Ascending aorta (tissue), 2 donors: ENCODE results near the gene ADCY6. TPM values are rescaled to one million over a fixed set of nuclear protein-coding genes. Genes with fewer than 3 reads are reported as not detected.

Source experiments
- DNase-seq, 2 donors: peaks; one replicate each; pipeline ENCODE4 v3.0.0-alpha.2; 2019; ENCODE audit warnings: low spot score in 2 of 2
- H3K27ac ChIP-seq, 2 donors: fragments of 200-600 bp; sonication (generic); one replicate each; pipeline ENCODE4 v1.5.1; 2016 to 2017; ENCODE audit warnings: mild to moderate bottlenecking in 1 of 2
- H3K27me3 ChIP-seq: fragments of 200-600 bp; sonication (generic); one replicate; pipeline ENCODE4 v1.5.1; 2017
- H3K36me3 ChIP-seq, 2 donors: fragments of 200-600 bp; sonication (generic); one replicate each; pipeline ENCODE4 v1.5.1; 2016
- H3K4me1 ChIP-seq, 2 donors: fragments of 200-600 bp; sonication (generic); one replicate each; pipeline ENCODE4 v1.5.1; 2016 to 2017; ENCODE audit warnings: mild to moderate bottlenecking in 1 of 2
- H3K4me3 ChIP-seq, 2 donors: fragments of 200-600 bp; sonication (generic); one replicate each; pipeline ENCODE4 v1.5.1; 2016 to 2017; ENCODE audit warnings: mild to moderate bottlenecking in 1 of 2
- H3K9me3 ChIP-seq, 2 donors: fragments of 200-600 bp; sonication (generic); one replicate each; pipeline ENCODE4 v1.5.1; 2016
- intact Hi-C: fragments of 100-400 bp; cut with DNase I; formaldehyde crosslinking; loops from one replicate; pipeline ENCODE4 v1.15.1; 2023
- total RNA-seq: library from RNA; depleted of rRNA; stranded (reverse); fragments of >200 nt; gene quantifications from one replicate; pipeline ENCODE4 v1.1.0, GENCODE V29; 2016
- TF ChIP-seq, protein P1 (sequence below), 3 experiments: fragments of 200-600 bp in 2 of 3; fragments of 450-650 bp in 1 of 3; sonication (generic) in 2 of 3; IDR thresholded peaks; one replicate each; pipeline ENCODE4 v1.5.1; 2016 to 2019; ENCODE audit warnings: antibody characterized with exemption in 3 of 3, mild to moderate bottlenecking in 1 of 3, moderate library complexity in 1 of 3

Gene ADCY6
- total RNA-seq, 1 donor from 2014 or later: 65.0 TPM

DNA sequence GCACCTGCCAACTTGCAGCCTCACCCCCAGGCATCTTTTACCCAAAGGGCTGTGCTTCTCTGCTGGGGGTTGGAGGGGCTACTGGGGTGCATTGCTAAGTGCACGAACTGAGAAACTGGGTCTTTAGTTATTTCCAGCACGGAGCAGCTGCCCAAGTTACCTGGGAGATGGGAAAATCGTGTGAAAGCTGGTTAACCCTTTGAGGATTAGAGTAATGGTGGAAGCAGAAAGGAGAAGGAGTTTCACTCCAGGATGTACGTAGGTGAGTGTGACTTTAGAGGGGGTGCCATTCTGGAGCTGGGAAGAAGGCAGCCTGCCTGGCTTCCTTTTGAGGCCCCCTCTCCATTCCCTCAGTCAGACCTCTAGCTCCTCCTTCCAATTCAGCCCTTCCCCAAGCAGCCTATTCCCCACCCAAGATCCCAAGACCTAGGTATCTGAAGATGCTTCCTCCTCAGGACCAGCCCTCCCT lies 1.0 kb upstream of the ADCY6 start:
- no peak for DNase-seq
- intact Hi-C loops: loop anchor here (1.0 to 2.0 kb wide), 2 partner anchors 11 to 73 kb away; partner anchors contain the start of gene CCNT1
- no peaks in the 10 kb centered on the region for H3K27me3 ChIP-seq
- H3K4me1 ChIP-seq: peaks cover 7 to 15% of the 10 kb centered on the region in 2 donors
- H3K4me3 ChIP-seq: peak overlapping the region; percentile 90 to 97
- no peaks in the 10 kb centered on the region for H3K36me3 ChIP-seq
- TF ChIP-seq, protein P1, sequence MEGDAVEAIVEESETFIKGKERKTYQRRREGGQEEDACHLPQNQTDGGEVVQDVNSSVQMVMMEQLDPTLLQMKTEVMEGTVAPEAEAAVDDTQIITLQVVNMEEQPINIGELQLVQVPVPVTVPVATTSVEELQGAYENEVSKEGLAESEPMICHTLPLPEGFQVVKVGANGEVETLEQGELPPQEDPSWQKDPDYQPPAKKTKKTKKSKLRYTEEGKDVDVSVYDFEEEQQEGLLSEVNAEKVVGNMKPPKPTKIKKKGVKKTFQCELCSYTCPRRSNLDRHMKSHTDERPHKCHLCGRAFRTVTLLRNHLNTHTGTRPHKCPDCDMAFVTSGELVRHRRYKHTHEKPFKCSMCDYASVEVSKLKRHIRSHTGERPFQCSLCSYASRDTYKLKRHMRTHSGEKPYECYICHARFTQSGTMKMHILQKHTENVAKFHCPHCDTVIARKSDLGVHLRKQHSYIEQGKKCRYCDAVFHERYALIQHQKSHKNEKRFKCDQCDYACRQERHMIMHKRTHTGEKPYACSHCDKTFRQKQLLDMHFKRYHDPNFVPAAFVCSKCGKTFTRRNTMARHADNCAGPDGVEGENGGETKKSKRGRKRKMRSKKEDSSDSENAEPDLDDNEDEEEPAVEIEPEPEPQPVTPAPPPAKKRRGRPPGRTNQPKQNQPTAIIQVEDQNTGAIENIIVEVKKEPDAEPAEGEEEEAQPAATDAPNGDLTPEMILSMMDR (IDR thresholded peaks at IDR 0.05): no peak
- no peaks in the 10 kb centered on the region for H3K9me3 ChIP-seq
- peak overlapping the region; percentile 97 to 99 for H3K27ac ChIP-seq

DNA sequence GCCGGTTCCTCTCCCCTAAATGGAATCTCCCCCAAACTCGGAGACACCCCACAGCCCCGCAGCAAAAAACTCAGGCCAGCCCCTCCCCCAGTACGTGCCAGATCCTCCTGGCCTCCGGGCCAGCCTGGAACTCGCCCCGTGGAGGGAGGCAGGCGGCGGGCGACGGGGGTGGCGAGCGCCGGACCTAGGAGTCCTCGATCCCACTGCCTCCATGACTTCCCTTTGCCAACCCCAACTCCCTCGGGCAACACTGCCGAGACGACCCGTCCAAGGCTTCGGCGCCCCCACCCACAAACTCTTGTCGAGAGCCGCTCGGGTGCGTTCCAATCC lies 400 bp downstream of the ADCY6 start:
- H3K4me1 ChIP-seq: peaks cover 7 to 15% of the 10 kb centered on the region in 2 donors
- TF ChIP-seq, protein P1 (IDR thresholded peaks at IDR 0.05): no peak
- H3K36me3 ChIP-seq: no peaks in the 10 kb centered on the region
- peak overlapping the region; percentile 97 to 99 for H3K27ac ChIP-seq
- no peak for DNase-seq
- H3K27me3 ChIP-seq: no peaks in the 10 kb centered on the region
- H3K4me3 ChIP-seq: peak overlapping the region; percentile 90 to 97
- H3K9me3 ChIP-seq: no peaks in the 10 kb centered on the region
- intact Hi-C loops: loop anchor here (2.0 kb wide), 1 partner anchor 72 kb away; the partner anchor contains the start of gene CCNT1

DNA sequence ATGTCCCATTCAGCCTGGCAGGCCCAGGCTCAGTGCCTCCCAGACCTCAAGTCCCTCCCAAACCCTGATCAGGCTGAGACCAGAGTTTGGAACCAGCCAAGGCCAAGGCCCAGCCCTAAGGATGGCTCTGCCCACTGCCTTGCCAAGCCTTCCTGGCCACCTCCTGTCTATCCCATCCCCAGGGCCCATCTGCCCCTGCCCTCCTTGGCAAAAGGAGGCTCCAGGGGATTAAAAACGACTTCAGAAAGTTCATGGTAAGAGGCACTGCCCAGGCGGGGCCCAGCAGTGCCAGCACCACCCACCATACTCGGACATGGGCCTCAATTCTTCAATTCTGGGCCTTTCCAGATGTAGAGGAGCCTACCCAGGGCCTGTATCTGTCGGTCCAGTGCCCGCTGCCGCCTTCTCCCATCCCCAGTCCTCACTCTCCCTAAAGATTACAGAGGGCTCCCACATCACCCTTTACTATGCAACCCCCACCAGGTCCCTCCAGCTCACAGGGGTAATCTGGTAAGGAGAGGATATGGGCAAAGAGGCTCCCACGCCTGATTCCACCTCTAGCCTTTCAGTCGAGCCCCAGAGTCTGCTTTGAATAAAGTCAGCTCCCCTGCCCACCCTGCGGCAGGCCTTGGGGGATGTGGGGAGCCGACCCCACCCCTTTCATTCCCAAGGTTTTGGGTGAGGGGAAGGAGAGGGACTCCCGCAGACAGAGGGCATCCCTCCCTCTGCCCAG lies 932 bp downstream of the ADCY6 start:
- no peak for DNase-seq
- no peaks in the 10 kb centered on the region for H3K9me3 ChIP-seq
- H3K27me3 ChIP-seq: no peaks in the 10 kb centered on the region
- intact Hi-C loops: loop anchor here (2.0 kb wide), 1 partner anchor 71 kb away; the partner anchor contains the start of gene CCNT1
- TF ChIP-seq, protein P1 (IDR thresholded peaks at IDR 0.05): no peak
- peak overlapping the region; percentile 90 to 97 for H3K4me3 ChIP-seq
- H3K4me1 ChIP-seq: peaks cover 7 to 17% of the 10 kb centered on the region in 2 donors
- H3K36me3 ChIP-seq: peaks cover 3% of the 10 kb centered on the region in 2 donors
- H3K27ac ChIP-seq: peak overlapping the region; percentile 97 to 99

GRCh38 chr12:48786591-48787544 lies 2.0 kb downstream of the ADCY6 start:
- Histone ChIP-seq H3K27ac (peak overlapping the region; percentile 97 to 99), H3K9me3 (no peaks in the 10 kb centered on the region), H3K36me3 (peaks cover 12% of the 10 kb centered on the region in 2 donors), H3K4me3 (peak overlapping the region; percentile 90 to 97), H3K4me1 (peaks cover 11 to 25% of the 10 kb centered on the region in 2 donors), H3K27me3 (no peaks in the 10 kb centered on the region)
- TF ChIP-seq, protein P1 (IDR thresholded peaks at IDR 0.05): no peak
- intact Hi-C loops: no loop called here
- DNase-seq: no peak

DNA sequence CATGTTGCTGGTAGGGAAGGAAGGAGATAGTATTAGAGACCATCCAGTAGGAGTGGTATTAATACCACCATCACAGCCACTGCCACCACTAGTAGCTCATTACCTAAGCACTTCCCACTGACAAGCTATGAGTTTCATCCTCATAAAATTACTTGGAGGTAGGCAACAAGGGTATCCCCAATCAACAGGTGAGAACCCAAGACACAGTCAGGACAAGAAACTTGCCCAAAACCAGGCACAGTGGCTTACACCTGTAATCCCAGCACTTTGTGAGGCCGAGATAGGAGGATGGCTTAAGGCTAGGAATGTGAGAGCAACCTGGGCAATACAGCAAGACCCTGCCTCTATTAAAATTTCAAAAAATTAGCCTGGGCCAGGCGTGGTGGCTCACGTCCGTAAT lies 5.5 kb downstream of the ADCY6 start:
- DNase-seq: no peak
- Histone ChIP-seq H3K9me3 (no peaks in the 10 kb centered on the region), H3K4me3 (no peak overlapping the region), H3K4me1 (peaks cover 32 to 50% of the 10 kb centered on the region in 2 donors), H3K27me3 (no peaks in the 10 kb centered on the region), H3K36me3 (peaks cover 12% of the 10 kb centered on the region in 2 donors), H3K27ac (peak overlapping the region in 1 of 2 donors; percentile 93)
- TF ChIP-seq, protein P1 (IDR thresholded peaks at IDR 0.05): no peak
- intact Hi-C loops: no loop called here
